GM19324 (cell line): ENCODE measurements around the gene DNM1.
A peak's percentile ranks its signal among the peaks of the same experiment; 100 is the strongest.
"Not testable (repeated sequence)": the region's sequence is repeated elsewhere in the genome, so short reads cannot be mapped to it uniquely, and the experiment has no call there.

Experiments
- ATAC-seq: cut with Tn5 transposase; IDR thresholded peaks from one replicate; pipeline ENCODE4 v1.9.1; 2021; ENCODE audit warnings: mild to moderate bottlenecking, moderate library complexity; ENCODE audit not compliant: unreplicated experiment, low FRiP score

Gene DNM1

GRCh38 chr9:128271512-128271911 lies 68.3 kb downstream of the DNM1 start:
- ATAC-seq, result no peak

- ATAC-seq, result no peak
Measured at GRCh38 chr9:128274245-128274644, 71.1 kb downstream of the DNM1 start.

- ATAC-seq, result peak; percentile 62
Measured at GRCh38 chr9:128275198-128276007, 72.2 kb downstream of the DNM1 start, which contains the start of gene GOLGA2. TSS of gene GOLGA2 (minus strand) at chr9:128276007. CDS start at chr9:128275976, 31 bp downstream.

DNA sequence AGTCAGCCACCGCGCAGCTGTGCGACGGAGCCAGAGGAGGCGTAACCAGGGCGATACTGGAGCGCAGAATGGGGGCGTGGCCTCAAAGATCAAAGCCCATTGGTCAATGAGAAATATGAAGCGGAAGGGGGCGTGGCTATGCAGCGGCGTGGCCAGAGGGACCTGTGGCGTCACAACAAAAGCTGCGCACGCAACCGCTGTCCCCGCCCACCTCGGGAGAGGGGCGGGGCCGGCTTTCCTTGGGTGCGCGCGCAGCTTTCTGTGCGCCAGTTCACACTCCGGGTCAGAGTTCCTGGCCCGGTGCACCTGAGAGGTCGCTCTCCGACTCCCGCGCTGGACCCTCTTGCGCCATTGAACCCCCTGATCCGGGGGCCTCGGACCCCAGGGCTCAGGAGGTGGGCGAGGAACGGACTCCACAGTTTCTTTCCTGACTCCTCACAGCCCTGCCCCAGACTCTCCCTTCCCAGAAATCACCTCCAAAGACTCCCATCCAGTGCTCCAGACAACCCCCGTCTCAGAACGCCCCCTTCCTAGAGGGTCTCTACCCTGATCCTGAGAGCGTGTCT lies 72.9 kb downstream of the DNM1 start, which contains the start of gene SWI5:
Gene SWI5 (plus strand): TSS at position 269 of the 566 bp plus-strand sequence.
- peak; percentile 97 for ATAC-seq

GRCh38 chr9:128276574-128277270 lies 73.5 kb downstream of the DNM1 start:
- no peak for ATAC-seq

- not testable (repeated sequence) for ATAC-seq
Measured at GRCh38 chr9:128279088-128280073, 76.2 kb downstream of the DNM1 start.

- ATAC-seq, result no peak
Measured at GRCh38 chr9:128280084-128280622, 77.0 kb downstream of the DNM1 start.

DNA sequence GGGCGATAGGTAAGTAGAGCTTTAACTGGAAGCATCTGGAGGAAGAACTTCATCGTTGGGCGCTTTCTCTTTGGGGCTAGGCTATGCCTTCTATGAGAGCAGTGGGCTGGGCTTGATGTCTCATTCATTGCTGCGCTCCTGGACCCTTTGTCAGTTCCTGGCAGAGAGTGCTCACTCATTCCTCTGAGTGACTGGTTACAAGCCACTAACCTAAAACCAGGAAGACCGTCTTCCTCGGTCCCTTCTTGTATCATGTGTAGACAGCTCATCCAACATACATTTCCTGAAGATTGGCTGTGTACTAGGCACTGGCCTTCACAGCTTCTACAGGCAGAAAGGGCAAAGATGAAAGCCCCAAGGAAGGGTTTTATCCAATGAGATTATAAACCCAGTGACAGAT lies 79.3 kb downstream of the DNM1 start:
- no peak for ATAC-seq

- ATAC-seq, result no peak
Measured at GRCh38 chr9:128285033-128285784, 82.0 kb downstream of the DNM1 start.

DNA sequence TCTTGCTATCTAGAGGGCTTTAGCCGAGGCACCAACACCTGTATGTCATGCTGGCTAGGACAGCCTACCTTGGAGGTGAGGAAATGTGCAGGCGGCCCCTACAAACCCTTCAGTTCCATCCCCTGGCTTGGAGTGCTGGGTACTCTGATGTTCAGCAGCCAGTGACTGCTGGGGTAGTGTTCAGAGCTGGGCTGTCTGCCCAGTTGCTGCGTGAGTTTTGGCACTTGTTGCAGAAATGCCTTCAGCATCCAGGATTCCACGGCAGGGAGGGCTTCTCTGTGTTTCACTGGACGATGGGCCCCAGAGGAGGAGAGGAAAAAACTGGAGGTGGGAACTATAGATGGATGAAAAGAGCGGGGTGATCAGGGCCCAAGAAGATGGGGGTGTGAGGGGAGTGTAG lies 83.3 kb downstream of the DNM1 start:
- no peak for ATAC-seq

GRCh38 chr9:128288273-128289004 lies 85.3 kb downstream of the DNM1 start:
- ATAC-seq, result no peak

- ATAC-seq, result no peak
Measured at GRCh38 chr9:128292009-128292408, 88.8 kb downstream of the DNM1 start.

GRCh38 chr9:128293091-128293490 lies 89.9 kb downstream of the DNM1 start:
- ATAC-seq, result no peak

DNA sequence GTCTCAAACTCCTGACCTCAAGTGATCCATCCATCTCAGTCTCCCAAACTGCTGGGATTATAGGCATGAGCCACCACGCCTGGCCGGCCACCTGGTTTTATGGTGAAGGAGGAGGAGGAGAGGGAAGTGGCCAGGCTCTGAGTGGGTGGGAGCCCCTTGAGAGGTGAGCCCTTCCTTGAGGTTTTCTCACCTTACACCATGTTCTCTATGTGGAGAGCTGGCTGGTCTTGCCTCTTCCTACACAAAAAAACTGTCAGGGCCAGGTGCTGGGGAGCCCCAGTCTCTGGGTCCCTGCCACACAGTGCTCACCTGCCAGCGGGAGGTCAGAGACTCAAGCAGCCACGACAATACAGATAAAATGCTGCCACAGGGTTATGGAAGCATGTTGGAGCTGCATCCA lies 91.0 kb downstream of the DNM1 start:
- ATAC-seq, result no peak

DNA sequence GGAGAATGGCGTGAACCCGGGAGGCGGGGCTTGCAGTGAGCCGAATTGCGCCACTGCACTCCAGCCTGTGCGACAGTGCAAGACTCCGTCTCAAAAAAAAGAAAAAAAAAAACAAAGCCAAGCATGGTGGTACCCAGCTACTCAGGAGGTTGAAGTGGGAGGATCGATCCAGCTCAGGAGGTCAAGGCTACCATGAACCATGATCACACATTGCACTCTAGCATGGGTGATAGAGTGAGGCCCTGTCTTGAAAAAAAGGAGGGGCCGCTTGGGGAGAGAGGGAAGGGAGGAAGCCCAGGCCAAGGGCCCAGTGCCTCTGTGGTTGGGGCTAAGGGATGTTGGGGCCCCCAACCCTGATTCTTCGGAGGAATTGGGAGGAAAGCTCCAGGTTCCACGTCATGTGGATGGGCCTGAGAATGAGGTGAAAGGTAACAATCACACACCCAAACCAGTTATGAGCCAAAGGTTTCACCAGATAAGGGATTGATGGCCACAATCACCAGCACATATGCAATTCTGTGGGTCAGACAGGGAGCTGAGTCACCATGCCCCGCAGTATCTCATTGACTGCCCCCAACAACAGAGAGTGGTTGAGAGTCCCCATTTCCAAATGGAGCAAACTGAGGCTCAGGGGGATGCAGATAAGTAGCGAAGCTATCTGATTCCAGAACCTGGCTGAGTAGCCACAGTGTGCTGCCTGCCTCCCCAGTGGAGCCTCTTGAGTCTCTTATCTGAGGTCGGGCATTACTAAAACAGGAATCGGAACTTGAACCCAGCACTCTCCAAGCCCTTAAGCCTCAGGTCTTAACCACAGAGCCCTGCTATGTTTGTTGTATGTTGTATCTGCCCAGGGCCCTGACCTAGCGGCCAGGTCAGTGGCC lies 93.4 kb downstream of the DNM1 start:
- no peak for ATAC-seq

DNA sequence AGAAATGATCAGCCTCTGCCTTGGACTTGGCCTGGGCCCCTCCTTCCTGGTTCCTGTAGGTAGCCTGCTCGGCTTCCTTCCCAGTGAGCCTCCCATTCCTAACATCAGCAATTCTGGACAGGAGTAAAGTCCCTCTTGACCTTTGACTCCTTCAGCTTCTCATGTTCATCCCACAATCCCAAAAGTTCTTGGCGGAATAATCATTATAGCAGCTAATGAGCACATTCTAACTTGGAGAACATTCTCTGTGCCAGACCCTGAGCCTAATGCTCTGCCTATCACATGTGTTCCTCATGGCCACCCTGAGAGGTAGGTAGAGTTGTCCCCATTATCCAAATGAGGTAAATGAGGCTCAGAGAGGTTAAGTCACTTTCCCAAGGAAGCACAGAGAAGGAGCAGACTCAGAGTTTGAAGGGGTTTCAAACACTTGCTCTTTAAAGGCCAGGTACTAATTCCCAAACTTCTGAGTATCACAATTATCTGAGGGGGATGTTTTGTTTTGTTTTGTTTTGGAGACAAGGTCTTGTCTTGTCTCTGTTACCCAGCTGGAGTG lies 94.1 kb downstream of the DNM1 start:
- no peak for ATAC-seq
